ENCODE measurements around the gene CES2. TPM values are rescaled to one million over a fixed set of nuclear protein-coding genes. Genes with fewer than 3 reads are reported as not detected.

The CES2 gene
- total and polyA plus RNA-seq, 2 donors (not counting 1 experiment from before 2014, with no cell fraction given) = 23.5 to 47.8 TPM

GRCh38 chr16:66919569-66920298, 15.6 kb upstream of the CES2 start:
- Mint-ChIP-seq H3K9me3 (ENCODE audit: insufficient read depth) (no peaks in the 10 kb centered on the region), H3K27me3 (peaks cover 30% of the 10 kb centered on the region), H3K4me3 (no peak overlapping the region), H3K27ac (no peak overlapping the region), H3K4me1 (peaks cover 4% of the 10 kb centered on the region)
- Histone ChIP-seq H3K9ac (ENCODE audit: low read length) (no peak overlapping the region), H3K9me3 (ENCODE audit: control extremely low read depth in 1 of 3, control insufficient read depth in 2 of 3, insufficient read depth in 1 of 3, low read length in 2 of 3) (no peaks in the 10 kb centered on the region), H2AFZ (ENCODE audit: insufficient read depth, low read depth, low read length, poor library complexity, severe bottlenecking) (no peak overlapping the region), H3K4me1 (ENCODE audit: control insufficient read depth in 2 of 2, insufficient read depth in 2 of 2, low read length in 2 of 2) (peaks cover 0 to 4% of the 10 kb centered on the region in 2 donors), H3K27me3 (replicated peaks in 1 of 4; ENCODE audit: control extremely low read depth in 1 of 4, control insufficient read depth in 3 of 4, insufficient read depth in 4 of 4, low read length in 3 of 4) (peaks cover 0 to 22% (median 8%) of the 10 kb centered on the region in 4 experiments), H3K36me3 (replicated peaks in 1 of 2; ENCODE audit: control extremely low read depth in 1 of 2, control insufficient read depth in 1 of 2, extremely low read depth in 1 of 2, insufficient read depth in 2 of 2, low read length in 1 of 2) (no peaks in the 10 kb centered on the region), H4K20me1 (ENCODE audit: control insufficient read depth, insufficient read depth, low read length, poor library complexity, severe bottlenecking) (no peaks in the 10 kb centered on the region), H3K27ac (ENCODE audit: low read length in 2 of 2) (no peak overlapping the region), H3K79me2 (ENCODE audit: control insufficient read depth, insufficient read depth, low read length) (no peaks in the 10 kb centered on the region), H3K4me2 (replicated peaks; ENCODE audit: low read depth, low read length, poor library complexity, severe bottlenecking) (no peak overlapping the region), H3K4me3 (ENCODE audit: control extremely low read depth in 1 of 5, extremely low read depth in 1 of 5, insufficient read depth in 1 of 5, low read depth in 2 of 5, low read length in 4 of 5) (no peak overlapping the region)
- ATAC-seq (ENCODE audit: low read depth) (no peak), DNase-seq (no peak)
- intact Hi-C loops (cut with micrococcal nuclease) = no loop called here
- POLR2A ChIA-PET = interaction anchor here (1.2 kb wide), 1 partner anchor 12 kb away, joined by 3 read pairs; no protein-coding TSS in a partner anchor
- no peak for TF ChIP-seq CTCF (IDR thresholded peaks at IDR 0.05)
- TF ChIP-seq EZH2 (IDR thresholded peaks at IDR 0.05; ENCODE audit: borderline replicate concordance, insufficient read depth, low read depth, low read length, poor library complexity, severe bottlenecking) = no peak
- 71% methylated on average over 3 of the region's 5 CpGs for WGBS (ENCODE audit: insufficient coverage)
- CTCF ChIA-PET = interaction anchor here (1.1 kb wide), 1 partner anchor 51 kb away, joined by 6 read pairs; no protein-coding TSS in a partner anchor

- no peaks in the 10 kb centered on the region for H3K36me3 ChIP-seq (replicated peaks in 1 of 2; ENCODE audit: control extremely low read depth in 1 of 2, control insufficient read depth in 1 of 2, extremely low read depth in 1 of 2, insufficient read depth in 2 of 2, low read length in 1 of 2)
- Mint-ChIP-seq H3K27me3 (peaks cover 32% of the 10 kb centered on the region), H3K27ac (no peak overlapping the region), H3K4me1 (peaks cover 5% of the 10 kb centered on the region), H3K4me3 (no peak overlapping the region), H3K9me3 (ENCODE audit: insufficient read depth) (no peaks in the 10 kb centered on the region)
- TF ChIP-seq CTCF (IDR thresholded peaks at IDR 0.05) = no peak
- no peak for TF ChIP-seq EZH2 (IDR thresholded peaks at IDR 0.05; ENCODE audit: borderline replicate concordance, insufficient read depth, low read depth, low read length, poor library complexity, severe bottlenecking)
- no peak overlapping the region for H2AFZ ChIP-seq (ENCODE audit: insufficient read depth, low read depth, low read length, poor library complexity, severe bottlenecking)
- no peaks in the 10 kb centered on the region for H4K20me1 ChIP-seq (ENCODE audit: control insufficient read depth, insufficient read depth, low read length, poor library complexity, severe bottlenecking)
- H3K9ac ChIP-seq (ENCODE audit: low read length) = no peak overlapping the region
- ATAC-seq (ENCODE audit: low read depth) = no peak
- H3K4me3 ChIP-seq (ENCODE audit: control extremely low read depth in 1 of 5, extremely low read depth in 1 of 5, insufficient read depth in 1 of 5, low read depth in 2 of 5, low read length in 4 of 5) = no peak overlapping the region
- CTCF ChIA-PET = no interaction called here
- DNase-seq = no peak
- peaks cover 2 to 7% of the 10 kb centered on the region in 2 donors for H3K4me1 ChIP-seq (ENCODE audit: control insufficient read depth in 2 of 2, insufficient read depth in 2 of 2, low read length in 2 of 2)
- POLR2A ChIA-PET = no interaction called here
- H3K27me3 ChIP-seq (replicated peaks in 1 of 4; ENCODE audit: control extremely low read depth in 1 of 4, control insufficient read depth in 3 of 4, insufficient read depth in 4 of 4, low read length in 3 of 4) = peaks cover 0 to 26% (median 9%) of the 10 kb centered on the region in 4 experiments
- no peaks in the 10 kb centered on the region for H3K79me2 ChIP-seq (ENCODE audit: control insufficient read depth, insufficient read depth, low read length)
- intact Hi-C loops (cut with micrococcal nuclease) = no loop called here
- peaks cover 0 to 1% (median 0%) of the 10 kb centered on the region in 3 donors for H3K9me3 ChIP-seq (ENCODE audit: control extremely low read depth in 1 of 3, control insufficient read depth in 2 of 3, insufficient read depth in 1 of 3, low read length in 2 of 3)
- no CpG with 5 or more reads among the region's 2 CpGs for WGBS (ENCODE audit: insufficient coverage)
- no peak overlapping the region for H3K4me2 ChIP-seq (replicated peaks; ENCODE audit: low read depth, low read length, poor library complexity, severe bottlenecking)
- H3K27ac ChIP-seq (ENCODE audit: low read length in 2 of 2) = no peak overlapping the region
Observed at GRCh38 chr16:66920299-66920590, 15.1 kb upstream of the CES2 start.

All from B cell (primary cell).